Small intestine (tissue), 7 donors: ENCODE data around the gene TRIM24. TPM values are rescaled to one million over a fixed set of nuclear protein-coding genes. Genes with fewer than 3 reads are reported as not detected.
"Not testable (repeated sequence)": the region's sequence is repeated elsewhere in the genome, so short reads cannot be mapped to it uniquely, and the experiment has no call there.

ENCODE experiments used
- DNase-seq, 2 donors: peaks; one replicate each; pipeline versions ENCODE4 v3.0.0 to v3.0.0-alpha.2; 2013
- FAIRE-seq: peaks from 2 replicates; lab custom pipeline; 2012; peaks lifted over from hg19 to GRCh38; lab: Jason Lieb, UNC
- H3K27ac ChIP-seq, 3 donors: one replicate each; pipeline ENCODE4 v1.5.1; 2013; ENCODE audit warnings: low read length in 2 of 3, mild to moderate bottlenecking in 2 of 3, control low read depth in 1 of 3, inconsistent platforms in 1 of 3, low read depth in 1 of 3, moderate library complexity in 1 of 3
- H3K27me3 ChIP-seq, 3 donors: one replicate each; pipeline ENCODE4 v1.6.1; 2013; ENCODE audit warnings: low read length in 3 of 3, inconsistent platforms in 1 of 3; ENCODE audit not compliant: control insufficient read depth in 3 of 3, insufficient read depth in 3 of 3
- H3K36me3 ChIP-seq, 3 donors: one replicate each; pipeline ENCODE4 v1.6.1; 2013; ENCODE audit warnings: low read length in 3 of 3, inconsistent platforms in 1 of 3, low read depth in 1 of 3, mild to moderate bottlenecking in 1 of 3, moderate library complexity in 1 of 3; ENCODE audit not compliant: control insufficient read depth in 3 of 3, insufficient read depth in 2 of 3
- H3K4me1 ChIP-seq, 3 donors: one replicate each; pipeline ENCODE4 v1.6.1; 2013; ENCODE audit warnings: low read length in 2 of 3, inconsistent platforms in 1 of 3, low read depth in 1 of 3, mild to moderate bottlenecking in 1 of 3, moderate library complexity in 1 of 3; ENCODE audit not compliant: control insufficient read depth in 3 of 3, insufficient read depth in 2 of 3
- H3K4me3 ChIP-seq, 3 donors: one replicate each; pipeline ENCODE4 v1.5.1; 2013; ENCODE audit warnings: low read length in 3 of 3, control low read depth in 1 of 3, inconsistent platforms in 1 of 3, low read depth in 1 of 3, mild to moderate bottlenecking in 1 of 3, moderate library complexity in 1 of 3
- H3K9me3 ChIP-seq, 2 donors: one replicate each; pipeline ENCODE4 v1.6.1; 2013; ENCODE audit warnings: low read depth in 1 of 2, low read length in 1 of 2; ENCODE audit not compliant: control insufficient read depth in 2 of 2, insufficient read depth in 1 of 2
- WGBS, 3 donors: extraction: QIAGEN DNeasy Blood & Tissue Kit; methylation state at CpG; one replicate each; pipeline ENCODE4 v1.1.7; 2013; 5-methylcytosine and 5-hydroxymethylcytosine counted together
- polyA plus RNA-seq, 4 donors: library from polyadenylated mRNA; stranded (reverse) in 3 of 4; unstranded in 1 of 4; fragments of 200-250 nt in 3 of 4; fragments of 120-200 nt in 1 of 4; gene quantifications; one replicate each; pipeline versions ENCODE4 v1.2.1 to v1.2.3, GENCODE V29; 2013
- donor health status: healthy with polysubstance abuse.
- donor health status: control.
- donor health status: control.
- donor health status: Bipolar disorder and iron deficiency.
- donor health status: healthy.

Gene TRIM24
- polyA plus RNA-seq, 4 donors, result 5.8 to 37.3 (median 9.8) TPM

DNA sequence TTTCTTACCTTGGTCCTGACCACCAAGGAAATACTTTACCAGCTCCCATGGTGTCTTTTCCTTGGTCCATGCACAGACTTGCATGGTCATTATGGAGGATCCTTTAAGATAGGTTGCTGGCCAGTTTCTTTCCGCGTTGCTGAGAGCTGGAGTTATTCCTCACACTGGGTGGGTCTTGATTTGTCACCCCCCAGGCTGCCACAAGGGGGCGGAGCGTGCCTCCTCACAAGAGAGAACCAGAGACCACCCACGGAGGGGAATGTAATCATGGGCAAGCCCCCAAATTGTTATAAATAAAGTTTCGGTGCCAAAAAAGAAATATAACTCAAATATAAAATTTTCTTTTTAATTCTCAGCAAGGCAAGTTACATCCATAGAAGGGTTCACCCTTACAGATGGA is 10.5 kb upstream of the TRIM24 start:
- H3K27me3 ChIP-seq, result no peaks in the 10 kb centered on the region
- H3K4me1 ChIP-seq, result no peaks in the 10 kb centered on the region
- peaks cover 0 to 11% of the 10 kb centered on the region in 2 donors for H3K9me3 ChIP-seq
- FAIRE-seq, result no peak
- H3K36me3 ChIP-seq, result no peaks in the 10 kb centered on the region
- 81 to 92% (median 82%) methylated on average over 6 of the region's 6 CpGs for WGBS, 3 donors
- no peak overlapping the region for H3K4me3 ChIP-seq
- no peak overlapping the region for H3K27ac ChIP-seq
- no peak for DNase-seq

GRCh38 chr7:138455609-138456008 is 4.5 kb upstream of the TRIM24 start:
- FAIRE-seq (no peak), DNase-seq (no peak)
- H3K27me3 ChIP-seq, result no peaks in the 10 kb centered on the region
- 49 to 64% (median 50%) methylated on average over 3 of the region's 3 CpGs for WGBS, 3 donors
- no peaks in the 10 kb centered on the region for H3K36me3 ChIP-seq
- H3K9me3 ChIP-seq, result no peaks in the 10 kb centered on the region
- no peaks in the 10 kb centered on the region for H3K4me1 ChIP-seq
- H3K4me3 ChIP-seq, result no peak overlapping the region
- no peak overlapping the region for H3K27ac ChIP-seq

GRCh38 chr7:138456220-138456619 is 3.8 kb upstream of the TRIM24 start:
- Histone ChIP-seq H3K36me3 (no peaks in the 10 kb centered on the region), H3K9me3 (no peaks in the 10 kb centered on the region), H3K27me3 (no peaks in the 10 kb centered on the region), H3K27ac (no peak overlapping the region), H3K4me1 (no peaks in the 10 kb centered on the region), H3K4me3 (no peak overlapping the region)
- FAIRE-seq (no peak), DNase-seq (no peak)
- 87 to 95% (median 88%) methylated on average over 4 of the region's 4 CpGs for WGBS, 3 donors

DNA sequence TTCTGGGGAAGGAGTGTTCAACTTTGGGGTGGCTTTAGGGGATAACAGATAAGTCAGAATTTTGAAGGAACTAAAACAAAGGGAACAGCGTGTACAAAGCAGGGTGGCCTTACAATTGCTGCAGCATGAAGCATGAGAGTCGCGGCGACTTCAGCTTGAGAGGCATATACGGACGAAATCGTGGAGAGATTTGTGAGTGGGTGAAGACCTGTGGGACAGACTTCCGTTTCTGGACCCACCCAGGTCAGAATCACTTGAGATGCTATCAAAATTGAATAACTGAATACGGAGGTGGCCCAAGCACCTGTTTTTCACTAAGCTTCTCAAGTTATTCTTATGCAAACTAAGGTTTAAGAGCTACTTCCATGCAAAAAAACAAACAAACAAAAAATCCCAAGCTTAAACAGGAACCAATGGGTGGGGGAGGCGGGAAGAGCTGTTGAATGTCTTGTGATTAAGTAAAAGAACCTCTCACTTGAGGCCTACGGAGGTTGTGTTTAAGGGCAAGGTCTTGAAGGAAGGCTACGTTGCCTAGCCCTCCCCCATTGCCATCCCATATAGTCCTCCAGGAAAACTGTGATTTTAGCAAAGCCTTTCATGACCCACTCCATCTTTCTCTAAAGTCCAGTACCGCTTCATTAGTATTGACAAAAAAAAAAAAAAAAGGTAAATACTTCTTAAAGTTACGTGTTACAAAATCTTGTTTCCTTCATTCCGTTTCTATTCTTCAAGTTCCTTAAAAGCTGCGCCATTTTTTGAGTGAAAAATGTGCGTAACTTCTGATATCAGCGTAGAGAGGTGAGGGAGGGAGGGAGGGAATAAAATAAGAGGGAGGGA is 1.3 kb upstream of the TRIM24 start:
- Histone ChIP-seq H3K9me3 (peaks cover 0 to 10% of the 10 kb centered on the region in 2 donors), H3K27me3 (no peaks in the 10 kb centered on the region), H3K4me3 (no peak overlapping the region), H3K36me3 (peaks cover 0 to 10% (median 0%) of the 10 kb centered on the region in 3 donors), H3K4me1 (peaks cover 0 to 3% (median 2%) of the 10 kb centered on the region in 3 donors), H3K27ac (no peak overlapping the region)
- WGBS, 3 donors, result 85 to 95% (median 94%) methylated on average over 18 of the region's 18 CpGs
- FAIRE-seq, result no peak
- no peak for DNase-seq

- H3K27ac ChIP-seq, result peak overlapping the region in 1 of 3 donors; percentile 46
Observed at GRCh38 chr7:138459413-138460175, 465 bp upstream of the TRIM24 start.

GRCh38 chr7:138460649-138461607 is 869 bp downstream of the TRIM24 start:
- Histone ChIP-seq H3K9me3 (peaks cover 0 to 10% of the 10 kb centered on the region in 2 donors), H3K4me1 (peaks cover 0 to 3% (median 2%) of the 10 kb centered on the region in 3 donors), H3K4me3 (peak overlapping the region; percentile 76 to 84 (median 81)), H3K27ac (peak overlapping the region; percentile 95 to 98 (median 97)), H3K27me3 (no peaks in the 10 kb centered on the region), H3K36me3 (peaks cover 0 to 13% (median 0%) of the 10 kb centered on the region in 3 donors)
- DNase-seq (peak; percentile 54 to 86), FAIRE-seq (no peak)
- 0 to 1% (median 0%) methylated on average over 58 to 84 of the region's 84 CpGs for WGBS, 3 donors

More at GRCh38 chr7:138459413-138460175, 465 bp upstream of the TRIM24 start:
- Histone ChIP-seq H3K36me3 (peaks cover 0 to 13% (median 0%) of the 10 kb centered on the region in 3 donors), H3K4me3 (peak overlapping the region in 1 of 3 donors; percentile 45), H3K9me3 (peaks cover 0 to 10% of the 10 kb centered on the region in 2 donors), H3K4me1 (peaks cover 0 to 3% (median 2%) of the 10 kb centered on the region in 3 donors), H3K27me3 (no peaks in the 10 kb centered on the region)
- DNase-seq, result peak in 1 of 2 donors; percentile 98
- 1 to 3% (median 2%) methylated on average over 29 to 31 of the region's 31 CpGs for WGBS, 3 donors
- FAIRE-seq, result no peak

DNA sequence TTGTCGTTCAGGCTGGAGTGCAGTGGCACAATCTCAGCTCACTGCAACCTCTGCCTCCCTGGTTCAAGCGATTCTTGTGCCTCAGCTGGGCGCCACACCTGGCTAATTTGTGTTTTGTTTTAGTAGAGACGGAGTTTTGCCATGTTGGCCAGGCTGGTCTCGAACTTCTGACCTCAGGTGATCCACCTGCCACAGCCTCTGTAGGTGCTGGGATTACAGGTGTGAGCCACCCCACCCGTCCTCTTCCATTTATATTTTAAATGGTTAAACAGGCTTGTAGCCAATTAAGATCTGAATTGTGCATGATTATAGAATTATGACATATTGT is 3.2 kb downstream of the TRIM24 start:
- not testable (repeated sequence) for H3K4me3 ChIP-seq, FAIRE-seq, H3K27me3 ChIP-seq, H3K4me1 ChIP-seq, DNase-seq, H3K27ac ChIP-seq
- Histone ChIP-seq H3K36me3 (peaks cover 0 to 16% (median 0%) of the 10 kb centered on the region in 3 donors), H3K9me3 (peaks cover 0 to 15% of the 10 kb centered on the region in 2 donors)
- WGBS, 3 donors, result 88 to 92% (median 91%) methylated on average over 6 of the region's 6 CpGs
